Epithelial cell of proximal tubule (primary cell): ENCODE results near the gene PDZD7. TPM values are rescaled to one million over a fixed set of nuclear protein-coding genes. Genes with fewer than 3 reads are reported as not detected.
A peak's percentile ranks its signal among the peaks of the same experiment; 100 is the strongest.

Experiments
- DNase-seq: peaks from one replicate; pipeline ENCODE4 v3.0.0-alpha.2; 2011; ENCODE audit warnings: low read depth
- H3K4me3 ChIP-seq: 2 replicates; pipeline ENCODE4 v1.5.1; 2011; ENCODE audit warnings: low read depth, mild to moderate bottlenecking, low read length
- CTCF ChIP-seq: conservative IDR thresholded peaks from 2 replicates; pipeline ENCODE4 v1.5.1; 2012; ENCODE audit warnings: low read depth, mild to moderate bottlenecking, low read length
- total RNA-seq: library from RNA; depleted of rRNA; stranded (reverse); fragments of >200 nt; gene quantifications from 2 replicates; pipeline ENCODE4 v1.2.3, GENCODE V29; 2015

Gene PDZD7
- total RNA-seq, 1 donor from 2014 or later = 6.6 TPM

GRCh38 chr10:100986952-100987684, 43.8 kb downstream of the PDZD7 start, which contains the start of the genes MRPL43 and TWNK:
MRPL43 (minus strand) TSS chr10:100987497; CDS start chr10:100987443, 54 bp downstream.
TWNK (plus strand) TSS chr10:100987543; CDS start chr10:100988211, 668 bp downstream.
- TF ChIP-seq CTCF = no peak
- no peak for DNase-seq
- H3K4me3 ChIP-seq = peak within 1 kb of the TSS; percentile 99

- TF ChIP-seq CTCF = no peak
- DNase-seq = no peak
Observed at GRCh38 chr10:100986623-100986951, 44.3 kb downstream of the PDZD7 start.

GRCh38 chr10:100985336-100985735, 45.6 kb downstream of the PDZD7 start:
- peak; percentile 16 for TF ChIP-seq CTCF
- DNase-seq = no peak
- H3K4me3 ChIP-seq = peak overlapping the region; percentile 19

More at GRCh38 chr10:100986623-100986951, 44.3 kb downstream of the PDZD7 start:
- peak overlapping the region; percentile 99 for H3K4me3 ChIP-seq

GRCh38 chr10:100984672-100985177, 46.2 kb downstream of the PDZD7 start:
- DNase-seq = no peak
- no peak for TF ChIP-seq CTCF
- no peak overlapping the region for H3K4me3 ChIP-seq

- no peak for DNase-seq
- TF ChIP-seq CTCF = no peak
- no peak overlapping the region for H3K4me3 ChIP-seq
Observed at GRCh38 chr10:100983868-100984671, 46.9 kb downstream of the PDZD7 start.

- no peak for TF ChIP-seq CTCF
- H3K4me3 ChIP-seq = no peak overlapping the region
- DNase-seq = no peak
Observed at GRCh38 chr10:100982916-100983830, 47.8 kb downstream of the PDZD7 start.
